Measurements from ENCODE around the gene SORBS2. TPM values are rescaled to one million over a fixed set of nuclear protein-coding genes. Genes with fewer than 3 reads are reported as not detected.

The SORBS2 gene
- total and polyA plus RNA-seq, 7 experiments from 2014 or later = 0.21 to 1.4 TPM; not detected in 5

GRCh38 chr4:185697488-185697887, 114.5 kb downstream of the SORBS2 start:
- no peaks in the 10 kb centered on the region for H3K36me3 ChIP-seq (ENCODE audit: control insufficient read depth in 2 of 3, insufficient read depth in 3 of 3, low read length in 3 of 3)
- intact Hi-C loops (cut with micrococcal nuclease) = no loop called here
- H3K4me1 ChIP-seq (ENCODE audit: control insufficient read depth in 2 of 2, insufficient read depth in 2 of 2, low read length in 2 of 2) = no peaks in the 10 kb centered on the region
- no peak overlapping the region for H3K27ac ChIP-seq (ENCODE audit: low read depth, low read length)
- H3K27me3 ChIP-seq (ENCODE audit: control insufficient read depth in 2 of 2, insufficient read depth in 2 of 2, low read length in 2 of 2) = no peaks in the 10 kb centered on the region
- no peaks in the 10 kb centered on the region for H3K4me1 Mint-ChIP-seq
- no peaks in the 10 kb centered on the region for H3K9me3 ChIP-seq (ENCODE audit: control insufficient read depth in 2 of 3, low read length in 3 of 3)
- DNase-seq (no peak), ATAC-seq (no peak)
- H3K27me3 Mint-ChIP-seq = peaks cover 0 to 33% (median 15%) of the 10 kb centered on the region in 5 donors
- ChIA-PET POLR2A (no interaction called here), CTCF (no interaction called here)
- H3K4me3 Mint-ChIP-seq = no peak overlapping the region
- H3K27ac Mint-ChIP-seq = no peak overlapping the region
- no peaks in the 10 kb centered on the region for H3K36me3 Mint-ChIP-seq
- H3K4me3 ChIP-seq (ENCODE audit: low read length) = no peak overlapping the region
- H3K9me3 Mint-ChIP-seq = peaks cover 0 to 3% (median 0%) of the 10 kb centered on the region in 11 donors

GRCh38 chr4:185695743-185696142, 116.3 kb downstream of the SORBS2 start:
- CTCF ChIA-PET = no interaction called here
- Mint-ChIP-seq H3K36me3 (no peaks in the 10 kb centered on the region), H3K4me1 (no peaks in the 10 kb centered on the region), H3K4me3 (no peak overlapping the region), H3K27ac (no peak overlapping the region), H3K9me3 (peaks cover 0 to 3% (median 0%) of the 10 kb centered on the region in 11 donors), H3K27me3 (peaks cover 0 to 30% (median 14%) of the 10 kb centered on the region in 5 donors)
- H3K36me3 ChIP-seq (ENCODE audit: control insufficient read depth in 2 of 3, insufficient read depth in 3 of 3, low read length in 3 of 3) = no peaks in the 10 kb centered on the region
- no peaks in the 10 kb centered on the region for H3K4me1 ChIP-seq (ENCODE audit: control insufficient read depth in 2 of 2, insufficient read depth in 2 of 2, low read length in 2 of 2)
- no peak overlapping the region for H3K27ac ChIP-seq (ENCODE audit: low read depth, low read length)
- no peak for DNase-seq
- H3K4me3 ChIP-seq (ENCODE audit: low read length) = no peak overlapping the region
- POLR2A ChIA-PET = no interaction called here
- no peaks in the 10 kb centered on the region for H3K27me3 ChIP-seq (ENCODE audit: control insufficient read depth in 2 of 2, insufficient read depth in 2 of 2, low read length in 2 of 2)
- intact Hi-C loops (cut with micrococcal nuclease) = no loop called here
- H3K9me3 ChIP-seq (ENCODE audit: control insufficient read depth in 2 of 3, low read length in 3 of 3) = no peaks in the 10 kb centered on the region
- no peak for ATAC-seq

- H3K27ac ChIP-seq (ENCODE audit: low read depth, low read length) = no peak overlapping the region
- H3K4me3 ChIP-seq (ENCODE audit: low read length) = no peak overlapping the region
- Mint-ChIP-seq H3K9me3 (no peaks in the 10 kb centered on the region), H3K27me3 (peaks cover 0 to 30% (median 7%) of the 10 kb centered on the region in 5 donors), H3K4me1 (no peaks in the 10 kb centered on the region), H3K36me3 (no peaks in the 10 kb centered on the region), H3K4me3 (no peak overlapping the region), H3K27ac (no peak overlapping the region)
- H3K27me3 ChIP-seq (ENCODE audit: control insufficient read depth in 2 of 2, insufficient read depth in 2 of 2, low read length in 2 of 2) = no peaks in the 10 kb centered on the region
- ChIA-PET POLR2A (no interaction called here), CTCF (no interaction called here)
- no peaks in the 10 kb centered on the region for H3K9me3 ChIP-seq (ENCODE audit: control insufficient read depth in 2 of 3, low read length in 3 of 3)
- H3K4me1 ChIP-seq (ENCODE audit: control insufficient read depth in 2 of 2, insufficient read depth in 2 of 2, low read length in 2 of 2) = no peaks in the 10 kb centered on the region
- no peaks in the 10 kb centered on the region for H3K36me3 ChIP-seq (ENCODE audit: control insufficient read depth in 2 of 3, insufficient read depth in 3 of 3, low read length in 3 of 3)
- intact Hi-C loops (cut with micrococcal nuclease) = no loop called here
- DNase-seq (no peak), ATAC-seq (no peak)
These were observed 118.3 kb downstream of the SORBS2 start for GRCh38 chr4:185693548-185694215.

- ChIA-PET CTCF (no interaction called here), POLR2A (no interaction called here)
- Mint-ChIP-seq H3K4me1 (no peaks in the 10 kb centered on the region), H3K36me3 (no peaks in the 10 kb centered on the region), H3K27me3 (peaks cover 2 to 24% (median 11%) of the 10 kb centered on the region in 5 donors), H3K9me3 (no peaks in the 10 kb centered on the region), H3K27ac (no peak overlapping the region), H3K4me3 (no peak overlapping the region)
- Histone ChIP-seq H3K4me3 (ENCODE audit: low read length) (no peak overlapping the region), H3K27ac (ENCODE audit: low read depth, low read length) (no peak overlapping the region), H3K9me3 (ENCODE audit: control insufficient read depth in 2 of 3, low read length in 3 of 3) (no peaks in the 10 kb centered on the region), H3K27me3 (ENCODE audit: control insufficient read depth in 2 of 2, insufficient read depth in 2 of 2, low read length in 2 of 2) (no peaks in the 10 kb centered on the region), H3K4me1 (ENCODE audit: control insufficient read depth in 2 of 2, insufficient read depth in 2 of 2, low read length in 2 of 2) (no peaks in the 10 kb centered on the region), H3K36me3 (ENCODE audit: control insufficient read depth in 2 of 3, insufficient read depth in 3 of 3, low read length in 3 of 3) (no peaks in the 10 kb centered on the region)
- ATAC-seq (no peak), DNase-seq (no peak)
- intact Hi-C loops (cut with micrococcal nuclease) = no loop called here
These were observed 122.6 kb downstream of the SORBS2 start for GRCh38 chr4:185689407-185689806.

- no peaks in the 10 kb centered on the region for H3K4me1 ChIP-seq (ENCODE audit: control insufficient read depth in 2 of 2, insufficient read depth in 2 of 2, low read length in 2 of 2)
- ChIA-PET POLR2A (no interaction called here), CTCF (no interaction called here)
- no peak overlapping the region for H3K27ac ChIP-seq (ENCODE audit: low read depth, low read length)
- Mint-ChIP-seq H3K27me3 (peaks cover 2 to 21% (median 6%) of the 10 kb centered on the region in 5 donors), H3K4me3 (no peak overlapping the region), H3K27ac (no peak overlapping the region), H3K4me1 (no peaks in the 10 kb centered on the region), H3K9me3 (no peaks in the 10 kb centered on the region), H3K36me3 (no peaks in the 10 kb centered on the region)
- no peak overlapping the region for H3K4me3 ChIP-seq (ENCODE audit: low read length)
- H3K27me3 ChIP-seq (ENCODE audit: control insufficient read depth in 2 of 2, insufficient read depth in 2 of 2, low read length in 2 of 2) = no peaks in the 10 kb centered on the region
- DNase-seq = no peak
- no peaks in the 10 kb centered on the region for H3K9me3 ChIP-seq (ENCODE audit: control insufficient read depth in 2 of 3, low read length in 3 of 3)
- no peaks in the 10 kb centered on the region for H3K36me3 ChIP-seq (ENCODE audit: control insufficient read depth in 2 of 3, insufficient read depth in 3 of 3, low read length in 3 of 3)
- ATAC-seq = no peak
- intact Hi-C loops (cut with micrococcal nuclease) = no loop called here
These were observed 126.2 kb downstream of the SORBS2 start for GRCh38 chr4:185685804-185686203.

- H3K9me3 ChIP-seq (ENCODE audit: control insufficient read depth in 2 of 3, low read length in 3 of 3) = no peaks in the 10 kb centered on the region
- intact Hi-C loops (cut with micrococcal nuclease) = no loop called here
- ATAC-seq = no peak
- Mint-ChIP-seq H3K27me3 (peaks cover 2 to 19% (median 6%) of the 10 kb centered on the region in 5 donors), H3K9me3 (no peaks in the 10 kb centered on the region), H3K36me3 (no peaks in the 10 kb centered on the region), H3K4me3 (no peak overlapping the region), H3K27ac (no peak overlapping the region), H3K4me1 (no peaks in the 10 kb centered on the region)
- ChIA-PET POLR2A (no interaction called here), CTCF (no interaction called here)
- H3K4me1 ChIP-seq (ENCODE audit: control insufficient read depth in 2 of 2, insufficient read depth in 2 of 2, low read length in 2 of 2) = no peaks in the 10 kb centered on the region
- H3K36me3 ChIP-seq (ENCODE audit: control insufficient read depth in 2 of 3, insufficient read depth in 3 of 3, low read length in 3 of 3) = no peaks in the 10 kb centered on the region
- H3K4me3 ChIP-seq (ENCODE audit: low read length) = no peak overlapping the region
- H3K27ac ChIP-seq (ENCODE audit: low read depth, low read length) = no peak overlapping the region
- no peak for DNase-seq
- H3K27me3 ChIP-seq (ENCODE audit: control insufficient read depth in 2 of 2, insufficient read depth in 2 of 2, low read length in 2 of 2) = no peaks in the 10 kb centered on the region
These were observed 128.1 kb downstream of the SORBS2 start for GRCh38 chr4:185683896-185684295.

GRCh38 chr4:185683222-185683621, 128.8 kb downstream of the SORBS2 start:
- Mint-ChIP-seq H3K27me3 (peaks cover 2 to 19% (median 6%) of the 10 kb centered on the region in 5 donors), H3K36me3 (no peaks in the 10 kb centered on the region), H3K4me3 (no peak overlapping the region), H3K9me3 (no peaks in the 10 kb centered on the region), H3K27ac (no peak overlapping the region), H3K4me1 (no peaks in the 10 kb centered on the region)
- H3K4me3 ChIP-seq (ENCODE audit: low read length) = no peak overlapping the region
- no peaks in the 10 kb centered on the region for H3K27me3 ChIP-seq (ENCODE audit: control insufficient read depth in 2 of 2, insufficient read depth in 2 of 2, low read length in 2 of 2)
- H3K36me3 ChIP-seq (ENCODE audit: control insufficient read depth in 2 of 3, insufficient read depth in 3 of 3, low read length in 3 of 3) = no peaks in the 10 kb centered on the region
- ChIA-PET POLR2A (no interaction called here), CTCF (no interaction called here)
- no peak overlapping the region for H3K27ac ChIP-seq (ENCODE audit: low read depth, low read length)
- H3K9me3 ChIP-seq (ENCODE audit: control insufficient read depth in 2 of 3, low read length in 3 of 3) = no peaks in the 10 kb centered on the region
- no peak for ATAC-seq
- intact Hi-C loops (cut with micrococcal nuclease) = no loop called here
- DNase-seq = no peak
- no peaks in the 10 kb centered on the region for H3K4me1 ChIP-seq (ENCODE audit: control insufficient read depth in 2 of 2, insufficient read depth in 2 of 2, low read length in 2 of 2)
